Fibroblast of villous mesenchyme (primary cell): ENCODE results near the gene ATP8A2. TPM values are rescaled to one million over a fixed set of nuclear protein-coding genes. Genes with fewer than 3 reads are reported as not detected.
"Not testable (repeated sequence)": the region's sequence is repeated elsewhere in the genome, so short reads cannot be mapped to it uniquely, and the experiment has no call there.

Source experiments
- DNase-seq: peaks from one replicate; pipeline ENCODE4 v3.0.0-alpha.2; 2010; ENCODE audit warnings: low read depth
- H3K4me3 ChIP-seq: 2 replicates; pipeline ENCODE4 v1.5.1; 2011; ENCODE audit warnings: low read depth, mild to moderate bottlenecking, low read length
- total RNA-seq: library from RNA; depleted of rRNA; stranded (reverse); fragments of >200 nt; gene quantifications from 2 replicates; pipeline ENCODE4 v1.2.3, GENCODE V29; 2012
- TF ChIP-seq, protein P1 (sequence below): IDR thresholded peaks from 2 replicates; pipeline ENCODE4 v1.5.1; 2012; ENCODE audit warnings: low read depth, mild to moderate bottlenecking, low read length; ENCODE audit not compliant: insufficient read depth

The ATP8A2 gene
- total RNA-seq, 1 donor = under 0.01 TPM

DNA sequence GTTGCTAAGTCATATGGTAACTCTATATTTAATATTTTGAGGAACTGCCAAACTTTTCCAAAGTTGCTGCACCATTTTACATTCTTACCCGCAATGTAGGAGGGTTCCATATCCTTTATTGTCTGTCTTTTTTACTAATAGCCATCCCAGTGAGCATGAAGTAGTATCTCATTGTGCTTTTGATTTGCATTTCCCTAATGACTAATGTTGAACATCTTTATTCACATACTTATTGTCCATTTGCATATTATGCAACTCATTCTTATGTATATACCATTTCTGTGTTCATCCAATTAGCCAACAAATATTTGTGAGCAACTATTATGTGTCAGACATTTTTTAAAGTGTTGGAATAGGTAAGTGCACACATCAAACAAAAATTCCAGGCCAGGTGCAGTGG is 20.4 kb upstream of the ATP8A2 start:
- TF ChIP-seq, protein P1, sequence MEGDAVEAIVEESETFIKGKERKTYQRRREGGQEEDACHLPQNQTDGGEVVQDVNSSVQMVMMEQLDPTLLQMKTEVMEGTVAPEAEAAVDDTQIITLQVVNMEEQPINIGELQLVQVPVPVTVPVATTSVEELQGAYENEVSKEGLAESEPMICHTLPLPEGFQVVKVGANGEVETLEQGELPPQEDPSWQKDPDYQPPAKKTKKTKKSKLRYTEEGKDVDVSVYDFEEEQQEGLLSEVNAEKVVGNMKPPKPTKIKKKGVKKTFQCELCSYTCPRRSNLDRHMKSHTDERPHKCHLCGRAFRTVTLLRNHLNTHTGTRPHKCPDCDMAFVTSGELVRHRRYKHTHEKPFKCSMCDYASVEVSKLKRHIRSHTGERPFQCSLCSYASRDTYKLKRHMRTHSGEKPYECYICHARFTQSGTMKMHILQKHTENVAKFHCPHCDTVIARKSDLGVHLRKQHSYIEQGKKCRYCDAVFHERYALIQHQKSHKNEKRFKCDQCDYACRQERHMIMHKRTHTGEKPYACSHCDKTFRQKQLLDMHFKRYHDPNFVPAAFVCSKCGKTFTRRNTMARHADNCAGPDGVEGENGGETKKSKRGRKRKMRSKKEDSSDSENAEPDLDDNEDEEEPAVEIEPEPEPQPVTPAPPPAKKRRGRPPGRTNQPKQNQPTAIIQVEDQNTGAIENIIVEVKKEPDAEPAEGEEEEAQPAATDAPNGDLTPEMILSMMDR = no peak
- DNase-seq = no peak
- no peak overlapping the region for H3K4me3 ChIP-seq

DNA sequence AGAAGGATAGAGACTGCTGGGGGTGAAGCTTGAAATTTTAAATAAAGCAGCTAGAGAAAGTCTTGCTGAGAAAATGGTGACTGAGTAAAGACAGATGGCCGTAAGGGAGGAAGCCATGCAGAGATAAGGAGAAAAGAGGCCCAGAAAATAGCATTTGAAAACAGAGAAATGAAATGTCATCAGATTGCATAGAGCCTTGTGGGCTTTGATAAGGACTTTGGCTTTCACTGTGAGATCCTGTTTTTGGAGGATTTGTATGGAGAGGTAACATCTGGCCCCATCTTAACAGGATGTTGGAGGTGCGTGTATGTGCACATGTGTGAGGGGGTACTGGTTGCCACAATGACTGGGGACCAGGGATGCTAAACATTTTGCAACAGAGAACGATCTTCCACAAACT is 19.5 kb upstream of the ATP8A2 start:
- no peak overlapping the region for H3K4me3 ChIP-seq
- TF ChIP-seq, protein P1 = no peak
- DNase-seq = no peak

DNA sequence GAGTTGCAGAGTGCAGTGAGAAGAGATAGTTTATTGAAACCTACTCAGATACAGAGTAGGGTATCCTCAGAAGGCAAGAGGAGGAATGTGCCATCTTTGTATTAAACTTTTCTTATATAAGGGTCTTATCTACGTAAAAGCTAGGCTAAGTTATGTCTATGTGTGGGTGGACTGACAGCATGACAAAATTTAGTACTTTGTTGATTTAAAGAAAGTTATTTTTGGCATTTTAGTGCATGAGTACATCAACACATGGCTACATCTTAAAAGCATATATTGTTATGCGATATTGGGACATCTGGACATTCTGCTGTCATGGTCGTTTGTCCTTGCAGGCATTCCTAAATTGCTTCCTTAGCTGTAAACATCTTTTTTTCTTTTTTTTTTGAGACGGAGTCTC is 19.0 kb upstream of the ATP8A2 start:
- H3K4me3 ChIP-seq = no peak overlapping the region
- TF ChIP-seq, protein P1 = no peak
- no peak for DNase-seq

DNA sequence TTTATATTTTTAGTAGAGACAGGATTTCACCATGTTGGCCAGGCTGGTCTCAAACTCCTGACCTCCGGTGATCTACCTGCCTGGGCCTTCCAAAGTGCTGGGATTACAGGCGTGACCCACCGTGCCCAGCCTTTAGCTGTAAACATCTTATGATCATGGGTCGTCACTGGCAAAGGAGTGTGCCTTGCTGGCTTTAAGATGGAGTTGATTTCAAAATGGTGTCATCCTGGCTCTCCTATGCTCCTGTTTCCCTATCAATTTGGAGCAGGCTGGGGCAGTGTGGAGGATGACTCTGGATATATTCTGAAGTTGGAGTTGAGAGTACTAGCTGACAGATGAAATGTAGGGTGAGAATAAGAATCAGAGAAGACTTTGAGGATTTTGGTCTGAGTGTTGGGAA is 18.4 kb upstream of the ATP8A2 start:
- H3K4me3 ChIP-seq = no peak overlapping the region
- no peak for DNase-seq
- TF ChIP-seq, protein P1 = no peak

DNA sequence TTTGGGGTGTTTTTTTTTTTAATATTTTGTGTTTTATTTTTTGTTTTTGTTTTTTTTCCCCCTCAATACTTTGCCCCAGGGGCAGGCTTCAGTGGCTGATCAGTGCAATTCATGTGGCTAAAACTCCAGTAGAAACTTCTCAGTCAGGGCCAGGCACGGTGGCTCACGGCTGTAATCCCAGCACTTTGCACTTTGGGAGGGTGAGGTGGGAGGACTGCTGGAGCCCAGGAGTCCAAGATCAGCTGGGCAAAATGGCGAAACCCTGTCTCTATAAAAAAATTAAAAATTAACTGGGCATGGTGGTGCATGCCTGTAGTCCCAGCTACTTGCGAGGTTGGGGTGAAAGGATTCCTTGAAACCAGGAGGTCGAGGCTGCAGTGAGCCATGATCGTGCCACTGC is 17.4 kb upstream of the ATP8A2 start:
- H3K4me3 ChIP-seq = no peak overlapping the region
- DNase-seq = no peak
- TF ChIP-seq, protein P1 = no peak

DNA sequence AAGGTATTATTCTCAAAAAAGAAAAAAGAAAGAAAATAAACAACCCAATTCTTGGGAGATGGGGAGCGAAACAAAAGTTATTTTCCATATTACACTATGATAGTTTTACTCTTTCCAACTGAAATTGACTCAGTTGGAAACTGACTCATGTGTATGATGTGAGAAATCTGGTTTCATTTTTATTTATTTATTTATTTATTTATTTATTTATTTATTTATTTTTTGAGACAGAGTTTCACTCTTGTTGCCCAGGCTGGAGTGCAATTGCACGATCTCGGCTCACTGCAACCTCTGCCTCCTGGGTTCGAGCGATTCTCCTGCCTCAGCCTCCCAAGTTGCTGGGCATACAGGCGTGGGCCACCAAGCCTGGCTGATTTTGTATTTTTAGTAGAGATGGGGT is 11.3 kb upstream of the ATP8A2 start:
- not testable (repeated sequence) for H3K4me3 ChIP-seq, DNase-seq

DNA sequence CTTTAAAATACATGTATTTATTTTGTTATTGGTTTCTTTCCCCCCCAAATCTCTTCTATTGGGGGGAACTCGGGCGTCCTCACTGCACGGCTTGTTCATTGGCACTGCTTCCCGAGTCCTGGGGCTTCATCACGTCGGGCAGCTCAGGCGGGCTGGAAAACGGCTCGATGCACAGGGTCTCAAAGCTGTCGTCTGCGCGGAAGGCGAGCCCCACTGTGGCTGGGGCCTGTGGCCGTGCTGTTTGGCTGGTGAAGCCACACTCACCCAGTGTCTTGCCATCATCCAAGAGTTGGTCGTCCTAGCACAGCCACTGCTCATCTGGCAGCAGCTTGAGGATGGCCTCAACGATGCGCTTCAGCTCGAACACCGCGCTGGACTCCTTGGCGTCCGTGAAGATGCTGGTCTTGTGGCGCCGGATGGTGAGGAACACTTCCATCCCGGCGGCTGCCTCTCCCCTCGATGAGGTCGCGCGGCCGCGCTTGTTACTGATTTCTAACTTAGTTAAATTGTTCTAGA is 6.0 kb upstream of the ATP8A2 start:
- TF ChIP-seq, protein P1 = no peak
- DNase-seq = no peak
- H3K4me3 ChIP-seq = no peak overlapping the region
